ENCODE data around the gene C14orf93. TPM values are rescaled to one million over a fixed set of nuclear protein-coding genes. Genes with fewer than 3 reads are reported as not detected.

C14orf93 gene
- total and polyA plus RNA-seq, 9 of the 15 experiments (the other 6 are each of a cell fraction or from before 2014, with no cell fraction given) = 2.2 to 22.4 (median 16.1) TPM

- no peak for TF ChIP-seq BMI1 (IDR thresholded peaks at IDR 0.05; ENCODE audit: low read length)
- TF ChIP-seq FOXP4 (CRISPR knock-in tag; IDR thresholded peaks at IDR 0.05; ENCODE audit: borderline replicate concordance) = no peak
- TF ChIP-seq ZNF212 (CRISPR knock-in tag; IDR thresholded peaks at IDR 0.05) = no peak
- TF ChIP-seq TEAD2 (tag; IDR thresholded peaks at IDR 0.05) = no peak
- TF ChIP-seq ZNF511 (CRISPR knock-in tag; IDR thresholded peaks at IDR 0.05) = no peak
- TF ChIP-seq ZNF740 (CRISPR knock-in tag; IDR thresholded peaks at IDR 0.05) = no peak
- TF ChIP-seq ZNF740 (tag; IDR thresholded peaks at IDR 0.05) = no peak
- TF ChIP-seq TAF7 (tag; IDR thresholded peaks at IDR 0.05) = peak; percentile 83
- TF ChIP-seq CHAMP1 (IDR thresholded peaks at IDR 0.05) = no peak
- peak; percentile 24 for TF ChIP-seq BRD9 (IDR thresholded peaks at IDR 0.05; ENCODE audit: low read depth, partially characterized antibody)
- no peak for TF ChIP-seq MBD1 (CRISPR knock-in tag; IDR thresholded peaks at IDR 0.05)
- TF ChIP-seq OTX1 (CRISPR knock-in tag; IDR thresholded peaks at IDR 0.05) = no peak
- no peak for TF ChIP-seq CC2D1A (IDR thresholded peaks at IDR 0.05)
- TF ChIP-seq ZBTB34 (CRISPR knock-in tag; IDR thresholded peaks at IDR 0.05) = no peak
- no peak for TF ChIP-seq TCF7L2 (IDR thresholded peaks at IDR 0.05; ENCODE audit: low read depth, low read length)
- TF ChIP-seq ZNF699 (CRISPR knock-in tag; IDR thresholded peaks at IDR 0.05; ENCODE audit: insufficient replicate concordance) = no peak
- no peak for TF ChIP-seq HDAC3 (IDR thresholded peaks at IDR 0.05; ENCODE audit: borderline replicate concordance, partially characterized antibody)
- TF ChIP-seq FUS (optimal IDR thresholded peaks at IDR 0.05; ENCODE audit: low read depth, low read length) = no peak
Observed at GRCh38 chr14:23034498-23035302, 24.8 kb upstream of the C14orf93 start, which contains the start of gene PSMB5 (continued).
